UCSD-AML1 (cell line): ENCODE results near the gene KRT1.
"Not testable (repeated sequence)": the region's sequence is repeated elsewhere in the genome, so short reads cannot be mapped to it uniquely, and the experiment has no call there.

Experiments
- DNase-seq: peaks from one replicate; lab custom pipeline; 2025; ENCODE audit not compliant: unreplicated experiment; lab: John Stamatoyannopoulos, UW

The KRT1 gene

DNA sequence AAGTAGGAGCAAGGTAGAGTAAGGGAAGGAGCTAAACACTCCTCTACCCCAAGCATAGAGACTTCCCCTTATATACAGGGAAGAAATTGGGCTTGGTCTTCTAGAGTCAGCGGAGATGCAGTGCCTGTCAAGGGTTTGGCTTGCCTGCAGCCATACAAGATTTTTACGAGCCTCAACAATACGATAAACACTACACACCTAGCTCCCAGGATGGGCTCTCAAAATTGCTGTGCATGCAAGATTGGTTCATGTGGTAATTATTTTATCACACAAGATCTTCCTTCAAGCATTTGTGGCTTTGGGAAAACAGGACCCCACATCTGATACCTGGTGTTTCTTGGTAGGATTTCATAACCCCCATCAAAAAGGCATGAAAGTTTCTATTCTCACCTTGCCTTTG is at the start of gene KRT1:
Gene KRT1, minus strand, starts transcription at position 45 of the 400 bp plus-strand sequence. CDS start 59 bp downstream, outside the sequence.
- DNase-seq = no peak

DNA sequence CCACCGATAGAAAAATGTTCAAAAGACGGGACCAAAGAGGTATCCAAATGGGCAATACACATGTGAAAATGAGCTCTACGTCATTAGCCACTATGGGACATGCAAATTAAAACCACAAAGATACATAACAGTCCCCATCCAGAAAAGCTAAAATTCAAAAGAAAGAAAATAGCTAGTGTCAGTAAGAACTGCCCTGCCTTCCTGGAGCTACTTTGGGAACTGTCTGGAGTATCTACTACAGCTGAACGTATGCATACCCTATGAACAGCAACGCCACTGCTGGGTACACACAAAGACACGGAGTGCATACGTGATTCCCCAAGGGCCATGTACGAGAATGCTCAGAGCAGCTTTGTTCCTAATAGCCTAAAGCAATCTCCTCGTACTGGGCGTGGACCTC is 48.9 kb upstream of the KRT1 start:
- DNase-seq = no peak

GRCh38 chr12:52728374-52728773 is 48.2 kb upstream of the KRT1 start:
- DNase-seq = no peak

GRCh38 chr12:52727037-52727436 is 46.8 kb upstream of the KRT1 start:
- no peak for DNase-seq

GRCh38 chr12:52726451-52726850 is 46.2 kb upstream of the KRT1 start:
- no peak for DNase-seq

DNA sequence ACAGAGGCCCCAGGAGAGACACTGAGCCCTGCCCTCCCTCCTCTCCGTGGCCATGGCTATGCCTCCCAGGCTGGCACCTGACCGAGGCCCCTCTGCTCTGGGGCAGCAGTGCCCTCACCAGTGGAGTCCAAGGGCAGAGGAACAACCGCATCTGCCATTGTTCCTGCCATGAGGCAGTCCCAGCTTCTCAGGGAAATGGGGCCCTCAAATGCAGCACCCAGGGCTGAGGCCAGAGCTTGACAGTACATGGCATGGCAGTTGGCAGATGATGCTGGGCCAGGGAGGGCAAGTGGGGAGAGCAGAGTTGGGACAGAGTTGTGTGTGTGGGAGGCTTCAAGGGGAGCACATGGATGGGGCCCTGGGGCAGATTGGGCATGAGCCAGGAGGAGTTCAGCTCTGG is 44.2 kb upstream of the KRT1 start:
- DNase-seq = no peak

DNA sequence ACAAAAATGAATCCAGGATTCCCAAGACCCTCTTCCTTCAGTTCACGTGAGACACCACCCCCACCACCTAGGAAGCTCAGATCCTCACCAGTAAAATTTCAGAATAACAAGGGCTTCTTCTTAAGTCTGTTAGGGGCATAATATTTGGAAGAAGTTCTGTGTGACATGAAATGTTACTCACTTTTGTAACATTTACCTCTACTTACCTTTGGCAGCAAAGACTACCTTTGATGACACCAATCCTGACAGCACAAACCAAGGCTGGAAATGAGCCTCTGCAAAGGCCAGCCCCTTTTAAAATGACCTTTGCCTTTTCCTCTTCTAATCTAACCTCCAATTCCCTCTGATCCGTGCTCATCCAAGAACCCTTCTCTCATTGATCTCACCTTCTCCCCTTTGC is 42.5 kb upstream of the KRT1 start:
- DNase-seq = no peak

- no peak for DNase-seq
These were observed 41.7 kb upstream of the KRT1 start for GRCh38 chr12:52721838-52722470.

DNA sequence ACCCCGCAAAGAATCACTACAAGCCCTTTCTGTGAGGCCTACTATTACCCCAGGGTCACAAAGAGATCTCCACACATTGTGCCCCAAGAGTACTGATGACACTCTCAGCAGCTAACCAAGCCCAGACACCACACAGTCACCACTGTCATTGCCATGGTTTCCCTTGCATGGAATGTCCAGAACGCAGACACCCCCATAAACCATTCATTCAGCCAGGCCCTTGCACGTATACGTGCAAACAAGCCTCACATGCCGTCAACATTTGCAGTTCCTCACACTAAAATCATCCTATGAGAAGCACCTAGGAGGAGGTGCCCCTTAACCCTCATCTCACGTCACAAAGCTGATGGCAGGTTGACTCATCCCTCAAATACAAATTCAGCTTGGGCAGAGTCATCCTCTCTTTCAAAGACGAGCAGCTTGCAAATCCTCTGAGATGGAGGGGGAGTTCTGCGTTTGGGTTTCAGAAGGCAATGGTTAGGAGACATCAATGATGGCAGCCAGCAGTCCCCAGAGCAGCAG is 40.2 kb upstream of the KRT1 start:
- DNase-seq = no peak

DNA sequence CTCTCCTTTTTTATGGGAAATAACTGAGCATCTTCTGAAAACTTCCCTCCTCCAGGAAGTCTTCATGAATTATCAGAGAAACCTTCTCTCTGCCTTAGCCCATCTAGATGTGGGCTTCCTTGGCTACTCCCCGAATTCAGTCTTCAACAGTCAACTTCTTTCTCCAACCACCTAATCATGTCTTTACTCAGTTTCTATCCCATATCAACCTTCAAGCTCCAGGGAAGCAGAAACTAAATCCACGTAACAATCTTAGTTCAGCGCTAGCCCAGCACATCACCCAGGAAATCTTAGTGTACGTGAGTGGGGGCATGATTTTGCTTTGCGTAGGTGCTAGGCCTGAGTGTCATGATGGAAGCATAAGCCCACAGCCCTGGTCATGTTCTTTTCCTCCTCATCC is 35.9 kb upstream of the KRT1 start:
- no peak for DNase-seq

GRCh38 chr12:52715416-52715815 is 35.2 kb upstream of the KRT1 start:
- no peak for DNase-seq

DNA sequence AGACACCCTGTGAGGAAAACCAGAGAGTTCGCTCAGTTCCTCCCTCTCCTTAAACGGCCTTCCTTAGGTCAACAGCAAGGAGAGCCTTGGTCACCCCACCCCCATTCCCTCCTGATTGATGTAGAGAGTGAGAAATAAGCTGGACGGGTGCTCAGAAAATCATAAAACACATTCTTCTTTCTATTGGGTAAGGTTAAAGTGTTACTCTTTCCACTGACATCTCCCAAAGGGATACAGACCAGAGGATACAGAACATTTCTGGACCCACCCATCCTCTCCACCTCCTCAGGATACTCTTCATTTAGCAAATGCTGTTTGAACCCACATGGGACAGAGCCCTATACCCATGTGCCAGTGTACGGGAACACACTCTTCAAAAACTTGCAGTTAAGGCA is 34.7 kb upstream of the KRT1 start:
- DNase-seq = no peak

GRCh38 chr12:52713960-52714886 is 34.0 kb upstream of the KRT1 start:
- no peak for DNase-seq

DNA sequence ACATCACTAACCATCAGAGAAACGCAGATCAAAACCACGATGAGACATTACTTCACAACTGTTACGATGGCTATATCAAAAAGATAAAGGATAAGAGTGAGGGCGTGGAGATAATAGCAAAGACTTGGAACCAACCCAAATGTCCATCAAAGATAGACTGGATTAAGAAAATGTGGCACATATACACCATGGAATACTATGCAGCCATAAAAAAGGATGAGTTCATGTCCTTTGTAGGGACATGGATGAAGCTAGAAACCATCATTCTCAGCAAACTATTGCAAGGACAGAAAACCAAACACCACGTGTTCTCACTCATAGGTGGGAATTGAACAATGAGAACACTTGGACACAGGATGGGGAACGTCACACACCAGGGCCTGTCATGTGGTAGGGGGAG is 31.9 kb upstream of the KRT1 start:
- not testable (repeated sequence) for DNase-seq

DNA sequence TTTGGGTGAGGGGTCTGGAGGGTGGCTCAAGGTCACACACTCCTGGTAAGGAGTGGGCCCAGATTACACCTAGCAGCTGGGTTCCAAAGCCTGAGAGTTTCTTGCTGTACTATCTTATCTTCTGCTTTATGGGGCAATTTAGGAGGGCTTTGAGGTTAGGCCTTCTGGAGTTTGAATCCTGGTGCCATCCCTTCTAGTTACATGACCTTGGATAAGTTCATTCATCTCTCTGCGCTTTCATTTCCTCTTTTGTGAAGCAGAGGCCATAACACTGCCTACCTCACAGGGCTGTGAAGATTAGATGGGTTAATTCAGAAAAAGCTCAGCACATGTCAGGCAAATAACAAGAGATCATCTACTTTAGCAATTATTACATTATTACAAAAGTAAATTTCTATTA is 30.5 kb upstream of the KRT1 start:
- DNase-seq = no peak

GRCh38 chr12:52708010-52708409 is 27.8 kb upstream of the KRT1 start:
- DNase-seq = no peak

DNA sequence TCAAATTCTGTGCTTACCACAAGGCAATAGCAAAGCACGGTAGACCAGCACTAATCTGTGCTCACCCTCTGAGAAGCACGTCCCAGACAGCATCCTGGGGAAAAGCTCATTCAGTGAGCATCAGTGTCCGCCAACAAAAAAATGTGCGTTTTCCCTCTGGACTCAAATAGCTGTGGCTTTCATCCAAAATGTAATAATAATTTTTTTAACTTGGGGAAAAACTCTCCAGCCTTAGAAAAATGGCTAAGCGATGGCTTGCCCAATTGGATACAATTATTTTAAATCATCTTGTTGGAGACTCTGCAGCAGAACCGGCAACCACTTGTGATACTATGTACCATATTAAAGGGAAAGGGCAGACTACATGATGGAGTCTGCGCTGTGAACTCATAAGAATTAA is 24.3 kb upstream of the KRT1 start:
- no peak for DNase-seq

DNA sequence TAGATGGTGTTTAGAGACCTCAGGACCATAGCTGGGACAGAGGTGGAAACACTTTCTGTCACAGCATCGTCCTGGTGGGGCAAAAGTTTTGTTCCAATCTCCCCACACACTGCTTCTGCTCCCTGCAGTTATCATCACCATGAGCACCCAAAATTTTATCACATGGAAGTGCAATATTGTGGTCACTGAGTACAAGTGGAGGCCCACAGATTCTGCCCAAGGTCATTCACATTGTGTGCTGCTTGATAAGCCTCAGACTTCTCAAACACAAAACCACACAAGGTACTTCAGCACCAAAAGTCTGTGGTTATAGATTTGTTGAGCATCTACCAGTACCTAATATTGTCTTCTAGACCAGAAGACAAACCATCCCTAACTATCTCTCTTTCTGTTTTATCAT is 23.7 kb upstream of the KRT1 start:
- DNase-seq = no peak

GRCh38 chr12:52703424-52703823 is 23.2 kb upstream of the KRT1 start, which contains the start of gene KRT77:
KRT77 (minus strand) TSS chr12:52703524; CDS start chr12:52703434, 90 bp downstream.
- no peak for DNase-seq

- DNase-seq = no peak
These were observed 22.1 kb upstream of the KRT1 start for GRCh38 chr12:52702338-52702737.

- no peak for DNase-seq
These were observed 21.1 kb upstream of the KRT1 start for GRCh38 chr12:52701281-52701680.

- no peak for DNase-seq
These were observed 19.8 kb upstream of the KRT1 start for GRCh38 chr12:52699960-52700359.
